ENCODE measurements around the gene TBC1D10A.

TBC1D10A gene

DNA sequence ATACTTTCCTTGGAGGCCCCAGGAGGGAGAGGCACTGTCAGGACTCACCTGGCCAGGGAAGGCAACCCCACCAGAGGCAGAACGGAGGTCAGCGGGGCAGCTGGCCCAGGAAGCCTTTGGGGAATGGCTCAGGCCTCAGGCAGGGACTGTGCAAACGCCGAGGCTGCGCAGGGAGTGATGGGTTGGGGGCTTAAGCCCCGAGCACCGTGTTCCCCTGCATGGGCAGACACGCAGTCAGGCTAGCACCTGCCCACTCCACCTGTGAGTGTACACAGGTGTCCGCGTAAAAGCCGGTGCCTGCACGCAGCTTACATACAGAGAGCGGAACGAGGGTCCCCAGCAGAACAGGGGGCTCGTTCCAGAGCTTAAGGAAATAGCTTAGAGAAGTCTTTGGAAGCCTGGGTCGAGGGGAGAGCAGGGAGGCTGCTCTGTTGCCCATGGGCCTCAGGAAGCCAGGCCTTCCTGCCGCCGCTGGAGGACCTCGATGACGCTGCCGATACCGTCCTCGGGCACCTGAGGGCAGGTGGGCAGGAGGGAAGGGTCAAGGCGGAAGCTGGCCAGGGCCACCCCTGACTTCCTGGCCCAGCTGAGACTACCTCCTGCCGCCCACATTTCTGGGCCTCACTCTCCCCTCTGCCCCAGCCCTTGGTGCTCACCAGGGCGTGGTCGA is 41.4 kb downstream of the TBC1D10A start:
- Histone ChIP-seq H3K9ac (ENCODE audit: low read depth, low read length, poor library complexity, severe bottlenecking) (no peak overlapping the region), H3K4me3 (ENCODE audit: low read length, poor library complexity, severe bottlenecking) (no peak overlapping the region), H3K9me2 (replicated peaks; ENCODE audit: low read depth, low read length) (no peaks in the 10 kb centered on the region), H4K20me1 (ENCODE audit: insufficient read depth, low read length, poor library complexity, severe bottlenecking) (no peaks in the 10 kb centered on the region), H3K79me2 (ENCODE audit: insufficient read depth, low read length) (peaks cover 9% of the 10 kb centered on the region), H3K4me1 (ENCODE audit: insufficient read depth, low read length, poor library complexity, severe bottlenecking) (peaks cover 36% of the 10 kb centered on the region), H2AFZ (ENCODE audit: low read length) (no peak overlapping the region), H3K4me2 (ENCODE audit: low read depth, low read length, poor library complexity, severe bottlenecking) (no peak overlapping the region), H3K27me3 (ENCODE audit: insufficient read depth, low read length, poor library complexity, severe bottlenecking) (no peaks in the 10 kb centered on the region), H3K9me3 (ENCODE audit: insufficient read depth, low read depth, low read length) (no peaks in the 10 kb centered on the region), H3F3A (ENCODE audit: low read depth) (0 out of 2 replicates have a peak, but pooled peaks cover 5% of the 10 kb centered on the region), H3K36me3 (ENCODE audit: insufficient read depth, low read length) (no peaks in the 10 kb centered on the region)
- TF ChIP-seq, protein P1, sequence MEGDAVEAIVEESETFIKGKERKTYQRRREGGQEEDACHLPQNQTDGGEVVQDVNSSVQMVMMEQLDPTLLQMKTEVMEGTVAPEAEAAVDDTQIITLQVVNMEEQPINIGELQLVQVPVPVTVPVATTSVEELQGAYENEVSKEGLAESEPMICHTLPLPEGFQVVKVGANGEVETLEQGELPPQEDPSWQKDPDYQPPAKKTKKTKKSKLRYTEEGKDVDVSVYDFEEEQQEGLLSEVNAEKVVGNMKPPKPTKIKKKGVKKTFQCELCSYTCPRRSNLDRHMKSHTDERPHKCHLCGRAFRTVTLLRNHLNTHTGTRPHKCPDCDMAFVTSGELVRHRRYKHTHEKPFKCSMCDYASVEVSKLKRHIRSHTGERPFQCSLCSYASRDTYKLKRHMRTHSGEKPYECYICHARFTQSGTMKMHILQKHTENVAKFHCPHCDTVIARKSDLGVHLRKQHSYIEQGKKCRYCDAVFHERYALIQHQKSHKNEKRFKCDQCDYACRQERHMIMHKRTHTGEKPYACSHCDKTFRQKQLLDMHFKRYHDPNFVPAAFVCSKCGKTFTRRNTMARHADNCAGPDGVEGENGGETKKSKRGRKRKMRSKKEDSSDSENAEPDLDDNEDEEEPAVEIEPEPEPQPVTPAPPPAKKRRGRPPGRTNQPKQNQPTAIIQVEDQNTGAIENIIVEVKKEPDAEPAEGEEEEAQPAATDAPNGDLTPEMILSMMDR (conservative IDR thresholded peaks at IDR 0.05; ENCODE audit: low read length) = no peak
- TF ChIP-seq EZH2phosphoT487 (IDR thresholded peaks at IDR 0.05; ENCODE audit: borderline replicate concordance) = no peak

GRCh38 chr22:30284666-30285065 is 42.1 kb downstream of the TBC1D10A start:
- Histone ChIP-seq H3K4me1 (ENCODE audit: insufficient read depth, low read length, poor library complexity, severe bottlenecking) (peaks cover 29% of the 10 kb centered on the region), H3K4me2 (ENCODE audit: low read depth, low read length, poor library complexity, severe bottlenecking) (no peak overlapping the region), H4K20me1 (ENCODE audit: insufficient read depth, low read length, poor library complexity, severe bottlenecking) (no peaks in the 10 kb centered on the region), H3K9me3 (ENCODE audit: insufficient read depth, low read depth, low read length) (no peaks in the 10 kb centered on the region), H3K79me2 (ENCODE audit: insufficient read depth, low read length) (peaks cover 9% of the 10 kb centered on the region), H3K4me3 (ENCODE audit: low read length, poor library complexity, severe bottlenecking) (no peak overlapping the region), H3K36me3 (ENCODE audit: insufficient read depth, low read length) (no peaks in the 10 kb centered on the region), H2AFZ (ENCODE audit: low read length) (no peak overlapping the region), H3K9ac (ENCODE audit: low read depth, low read length, poor library complexity, severe bottlenecking) (no peak overlapping the region), H3F3A (ENCODE audit: low read depth) (no peaks in the 10 kb centered on the region), H3K27me3 (ENCODE audit: insufficient read depth, low read length, poor library complexity, severe bottlenecking) (no peaks in the 10 kb centered on the region), H3K9me2 (replicated peaks; ENCODE audit: low read depth, low read length) (no peaks in the 10 kb centered on the region)
- TF ChIP-seq, protein P1 (conservative IDR thresholded peaks at IDR 0.05; ENCODE audit: low read length) = no peak
- no peak for TF ChIP-seq EZH2phosphoT487 (IDR thresholded peaks at IDR 0.05; ENCODE audit: borderline replicate concordance)

- Histone ChIP-seq H3K4me1 (ENCODE audit: insufficient read depth, low read length, poor library complexity, severe bottlenecking) (peaks cover 28% of the 10 kb centered on the region), H3K9ac (ENCODE audit: low read depth, low read length, poor library complexity, severe bottlenecking) (no peak overlapping the region), H2AFZ (ENCODE audit: low read length) (no peak overlapping the region), H3K4me3 (ENCODE audit: low read length, poor library complexity, severe bottlenecking) (no peak overlapping the region), H3K9me2 (replicated peaks; ENCODE audit: low read depth, low read length) (no peaks in the 10 kb centered on the region), H3K4me2 (ENCODE audit: low read depth, low read length, poor library complexity, severe bottlenecking) (no peak overlapping the region), H4K20me1 (ENCODE audit: insufficient read depth, low read length, poor library complexity, severe bottlenecking) (no peaks in the 10 kb centered on the region), H3K27me3 (ENCODE audit: insufficient read depth, low read length, poor library complexity, severe bottlenecking) (no peaks in the 10 kb centered on the region), H3K9me3 (ENCODE audit: insufficient read depth, low read depth, low read length) (no peaks in the 10 kb centered on the region), H3K79me2 (ENCODE audit: insufficient read depth, low read length) (peaks cover 9% of the 10 kb centered on the region), H3F3A (ENCODE audit: low read depth) (no peaks in the 10 kb centered on the region), H3K36me3 (ENCODE audit: insufficient read depth, low read length) (no peaks in the 10 kb centered on the region)
- TF ChIP-seq EZH2phosphoT487 (IDR thresholded peaks at IDR 0.05; ENCODE audit: borderline replicate concordance) = no peak
- TF ChIP-seq, protein P1 (conservative IDR thresholded peaks at IDR 0.05; ENCODE audit: low read length) = no peak
Observed at GRCh38 chr22:30284172-30284571, 42.6 kb downstream of the TBC1D10A start.
